ENCODE results near the gene PTPRK. TPM values are rescaled to one million over a fixed set of nuclear protein-coding genes. Genes with fewer than 3 reads are reported as not detected.

Gene PTPRK
- total RNA-seq, 1 experiment from 2014 or later = 34.2 TPM

- H4K20me1 ChIP-seq (ENCODE audit: insufficient read depth) = no peaks in the 10 kb centered on the region
- no peaks in the 10 kb centered on the region for H3K27me3 ChIP-seq (ENCODE audit: insufficient read depth, low read length)
- no peak overlapping the region for H3K27ac ChIP-seq (ENCODE audit: low read depth, low read length)
- H3K36me3 ChIP-seq (ENCODE audit: control insufficient read depth in 1 of 2, insufficient read depth in 2 of 2, low read length in 2 of 2) = no peaks in the 10 kb centered on the region
- RAD21 ChIA-PET (ENCODE audit: low non-redundant PET in 1 of 2, low total read pairs in 2 of 2, uncharacterized antibody in 2 of 2, unreplicated experiment in 2 of 2) = no interaction called here
- H2AFZ ChIP-seq (ENCODE audit: low read depth, low read length, poor library complexity, severe bottlenecking) = no peak overlapping the region
- no peak for DNase-seq (ENCODE audit: low read depth, low spot score)
- TF ChIP-seq ZNF274 (IDR thresholded peaks at IDR 0.05; ENCODE audit: low read depth, low read length) (no peak), EZH2 (IDR thresholded peaks at IDR 0.05) (no peak), EGR1 (IDR thresholded peaks at IDR 0.05; ENCODE audit: low read depth) (no peak), RAD21 (IDR thresholded peaks at IDR 0.05; ENCODE audit: low read depth) (no peak), MAX (IDR thresholded peaks at IDR 0.05) (no peak), EZH2phosphoT487 (IDR thresholded peaks at IDR 0.05; ENCODE audit: borderline replicate concordance) (no peak), YY1 (IDR thresholded peaks at IDR 0.05; ENCODE audit: extremely low read depth, insufficient replicate concordance, low read depth, low read length) (no peak), CBX3 (IDR thresholded peaks at IDR 0.05; ENCODE audit: low read depth) (no peak), ELF1 (IDR thresholded peaks at IDR 0.05; ENCODE audit: borderline replicate concordance, low read depth) (no peak), FOSL1 (IDR thresholded peaks at IDR 0.05; ENCODE audit: low read depth) (no peak), CEBPB (IDR thresholded peaks at IDR 0.05; ENCODE audit: low read depth) (no peak), ZFX (IDR thresholded peaks at IDR 0.05) (no peak)
- TF ChIP-seq, protein P1, sequence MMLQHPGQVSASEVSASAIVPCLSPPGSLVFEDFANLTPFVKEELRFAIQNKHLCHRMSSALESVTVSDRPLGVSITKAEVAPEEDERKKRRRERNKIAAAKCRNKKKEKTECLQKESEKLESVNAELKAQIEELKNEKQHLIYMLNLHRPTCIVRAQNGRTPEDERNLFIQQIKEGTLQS (IDR thresholded peaks at IDR 0.05) = no peak
- TF ChIP-seq, protein P2, sequence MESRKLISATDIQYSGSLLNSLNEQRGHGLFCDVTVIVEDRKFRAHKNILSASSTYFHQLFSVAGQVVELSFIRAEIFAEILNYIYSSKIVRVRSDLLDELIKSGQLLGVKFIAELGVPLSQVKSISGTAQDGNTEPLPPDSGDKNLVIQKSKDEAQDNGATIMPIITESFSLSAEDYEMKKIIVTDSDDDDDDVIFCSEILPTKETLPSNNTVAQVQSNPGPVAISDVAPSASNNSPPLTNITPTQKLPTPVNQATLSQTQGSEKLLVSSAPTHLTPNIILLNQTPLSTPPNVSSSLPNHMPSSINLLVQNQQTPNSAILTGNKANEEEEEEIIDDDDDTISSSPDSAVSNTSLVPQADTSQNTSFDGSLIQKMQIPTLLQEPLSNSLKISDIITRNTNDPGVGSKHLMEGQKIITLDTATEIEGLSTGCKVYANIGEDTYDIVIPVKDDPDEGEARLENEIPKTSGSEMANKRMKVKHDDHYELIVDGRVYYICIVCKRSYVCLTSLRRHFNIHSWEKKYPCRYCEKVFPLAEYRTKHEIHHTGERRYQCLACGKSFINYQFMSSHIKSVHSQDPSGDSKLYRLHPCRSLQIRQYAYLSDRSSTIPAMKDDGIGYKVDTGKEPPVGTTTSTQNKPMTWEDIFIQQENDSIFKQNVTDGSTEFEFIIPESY (IDR thresholded peaks at IDR 0.05; ENCODE audit: extremely low read depth, insufficient replicate concordance, low read length) = no peak
- TF ChIP-seq, protein P3, sequence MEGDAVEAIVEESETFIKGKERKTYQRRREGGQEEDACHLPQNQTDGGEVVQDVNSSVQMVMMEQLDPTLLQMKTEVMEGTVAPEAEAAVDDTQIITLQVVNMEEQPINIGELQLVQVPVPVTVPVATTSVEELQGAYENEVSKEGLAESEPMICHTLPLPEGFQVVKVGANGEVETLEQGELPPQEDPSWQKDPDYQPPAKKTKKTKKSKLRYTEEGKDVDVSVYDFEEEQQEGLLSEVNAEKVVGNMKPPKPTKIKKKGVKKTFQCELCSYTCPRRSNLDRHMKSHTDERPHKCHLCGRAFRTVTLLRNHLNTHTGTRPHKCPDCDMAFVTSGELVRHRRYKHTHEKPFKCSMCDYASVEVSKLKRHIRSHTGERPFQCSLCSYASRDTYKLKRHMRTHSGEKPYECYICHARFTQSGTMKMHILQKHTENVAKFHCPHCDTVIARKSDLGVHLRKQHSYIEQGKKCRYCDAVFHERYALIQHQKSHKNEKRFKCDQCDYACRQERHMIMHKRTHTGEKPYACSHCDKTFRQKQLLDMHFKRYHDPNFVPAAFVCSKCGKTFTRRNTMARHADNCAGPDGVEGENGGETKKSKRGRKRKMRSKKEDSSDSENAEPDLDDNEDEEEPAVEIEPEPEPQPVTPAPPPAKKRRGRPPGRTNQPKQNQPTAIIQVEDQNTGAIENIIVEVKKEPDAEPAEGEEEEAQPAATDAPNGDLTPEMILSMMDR (IDR thresholded peaks at IDR 0.05 in 2 of 3, conservative IDR thresholded peaks at IDR 0.05 in 1 of 3; ENCODE audit: borderline replicate concordance in 1 of 3, insufficient read depth in 1 of 3, low read depth in 2 of 3, low read length in 2 of 3) = no peak
- ATAC-seq = no peak
- no TSS peak for BruUV-seq (replicated peaks)
- no peaks in the 10 kb centered on the region for H3K4me1 ChIP-seq (ENCODE audit: control insufficient read depth in 1 of 2, insufficient read depth in 2 of 2, low read length in 2 of 2)
- H3K4me2 ChIP-seq (ENCODE audit: low read length) = no peak overlapping the region
- intact Hi-C loops (cut with micrococcal nuclease) = no loop called here
- no peak overlapping the region for H3K4me3 ChIP-seq (replicated peaks in 1 of 2; ENCODE audit: low read depth in 1 of 2, low read length in 2 of 2)
- H3K9me3 ChIP-seq (ENCODE audit: control insufficient read depth in 1 of 2, insufficient read depth in 1 of 2, low read depth in 1 of 2, low read length in 2 of 2) = no peaks in the 10 kb centered on the region
- no peaks in the 10 kb centered on the region for H3K9me2 ChIP-seq (ENCODE audit: insufficient read depth)
- H3K9ac ChIP-seq (ENCODE audit: low read length) = no peak overlapping the region
- POLR2A ChIA-PET = no interaction called here
- CTCF ChIA-PET = no interaction called here
- no peaks in the 10 kb centered on the region for H3K79me2 ChIP-seq (ENCODE audit: insufficient read depth, low read length)
These were observed 277.5 kb downstream of the PTPRK start for GRCh38 chr6:128242765-128243403.
